Measurements from ENCODE around the gene MEAK7. TPM values are rescaled to one million over a fixed set of nuclear protein-coding genes. Genes with fewer than 3 reads are reported as not detected.

The MEAK7 gene
- total RNA-seq, 1 donor from 2014 or later, result 7.4 TPM

- DNase-seq (ENCODE audit: low read depth), result no peak
Observed at GRCh38 chr16:84471316-84471715, 33.1 kb downstream of the MEAK7 start.

- DNase-seq (ENCODE audit: low read depth), result no peak
Observed at GRCh38 chr16:84467709-84468108, 36.8 kb downstream of the MEAK7 start.

GRCh38 chr16:84467256-84467655 lies 37.2 kb downstream of the MEAK7 start:
- no peak for DNase-seq (ENCODE audit: low read depth)

- DNase-seq (ENCODE audit: low read depth), result no peak
Observed at GRCh38 chr16:84466692-84467091, 37.8 kb downstream of the MEAK7 start.

GRCh38 chr16:84465154-84465553 lies 39.3 kb downstream of the MEAK7 start:
- no peak for DNase-seq (ENCODE audit: low read depth)

- no peak for DNase-seq (ENCODE audit: low read depth)
Observed at GRCh38 chr16:84464116-84464515, 40.3 kb downstream of the MEAK7 start.

GRCh38 chr16:84463221-84463620 lies 41.2 kb downstream of the MEAK7 start:
- DNase-seq (ENCODE audit: low read depth), result peak; percentile 68

- peak; percentile 13 for DNase-seq (ENCODE audit: low read depth)
Observed at GRCh38 chr16:84462296-84463210, 41.9 kb downstream of the MEAK7 start.

GRCh38 chr16:84461413-84462295 lies 42.8 kb downstream of the MEAK7 start:
- DNase-seq (ENCODE audit: low read depth), result no peak

GRCh38 chr16:84461029-84461412 lies 43.4 kb downstream of the MEAK7 start:
- DNase-seq (ENCODE audit: low read depth), result no peak

GRCh38 chr16:84460406-84461028 lies 43.9 kb downstream of the MEAK7 start:
- no peak for DNase-seq (ENCODE audit: low read depth)

- no peak for DNase-seq (ENCODE audit: low read depth)
Observed at GRCh38 chr16:84459941-84460405, 44.5 kb downstream of the MEAK7 start.

- no peak for DNase-seq (ENCODE audit: low read depth)
Observed at GRCh38 chr16:84459533-84459894, 44.9 kb downstream of the MEAK7 start.

- DNase-seq (ENCODE audit: low read depth), result no peak
Observed at GRCh38 chr16:84458606-84459532, 45.6 kb downstream of the MEAK7 start.

GRCh38 chr16:84455031-84455430 lies 49.4 kb downstream of the MEAK7 start:
- DNase-seq (ENCODE audit: low read depth), result no peak

Other genes with a start within 250 kb of the MEAK7 start
- 0.43 TPM in 1 of 2 replicates, not detected in the other for gene WFDC1, start 209.8 kb downstream of the MEAK7 start, total RNA-seq
- gene ATP2C2, start 136.1 kb downstream of the MEAK7 start, total RNA-seq, result not detected in 2 replicates
- gene COTL1, start 113.4 kb upstream of the MEAK7 start, total RNA-seq, result 14.5 and 16.8 TPM in 2 replicates
- 56.0 and 67.2 TPM in 2 replicates for gene KLHL36, start 143.9 kb upstream of the MEAK7 start, total RNA-seq
- gene USP10, start 195.3 kb upstream of the MEAK7 start, total RNA-seq, result 49.8 and 53.2 TPM in 2 replicates

Data from myocyte (in vitro differentiated cells).